ENCODE measurements around the gene RND3.

RND3 gene

GRCh38 chr2:150476809-150477302 is 10.6 kb downstream of the RND3 start:
- H3K4me1 ChIP-seq (ENCODE audit: control insufficient read depth, insufficient read depth, low read length, poor library complexity, severe bottlenecking), result no peaks in the 10 kb centered on the region
- no peak for DNase-seq
- H3K27me3 ChIP-seq (replicated peaks; ENCODE audit: control insufficient read depth, insufficient read depth, low read length, poor library complexity, severe bottlenecking), result no peaks in the 10 kb centered on the region
- no peak overlapping the region for H3K4me3 ChIP-seq (ENCODE audit: insufficient read depth, low read depth, low read length, poor library complexity, severe bottlenecking)
- H3K36me3 ChIP-seq (ENCODE audit: control insufficient read depth, insufficient read depth, low read length), result no peaks in the 10 kb centered on the region
- H3K27ac ChIP-seq (ENCODE audit: insufficient read depth, low read length, poor library complexity, severe bottlenecking), result no peak overlapping the region
- no peaks in the 10 kb centered on the region for H3K9me3 ChIP-seq (ENCODE audit: control insufficient read depth, low read length)

GRCh38 chr2:150476286-150476685 is 11.2 kb downstream of the RND3 start:
- Histone ChIP-seq H3K4me1 (ENCODE audit: control insufficient read depth, insufficient read depth, low read length, poor library complexity, severe bottlenecking) (no peaks in the 10 kb centered on the region), H3K27ac (ENCODE audit: insufficient read depth, low read length, poor library complexity, severe bottlenecking) (no peak overlapping the region), H3K4me3 (ENCODE audit: insufficient read depth, low read depth, low read length, poor library complexity, severe bottlenecking) (no peak overlapping the region), H3K27me3 (replicated peaks; ENCODE audit: control insufficient read depth, insufficient read depth, low read length, poor library complexity, severe bottlenecking) (no peaks in the 10 kb centered on the region), H3K36me3 (ENCODE audit: control insufficient read depth, insufficient read depth, low read length) (no peaks in the 10 kb centered on the region), H3K9me3 (ENCODE audit: control insufficient read depth, low read length) (no peaks in the 10 kb centered on the region)
- DNase-seq, result no peak

GRCh38 chr2:150475479-150476250 is 11.8 kb downstream of the RND3 start:
- no peaks in the 10 kb centered on the region for H3K27me3 ChIP-seq (replicated peaks; ENCODE audit: control insufficient read depth, insufficient read depth, low read length, poor library complexity, severe bottlenecking)
- no peaks in the 10 kb centered on the region for H3K9me3 ChIP-seq (ENCODE audit: control insufficient read depth, low read length)
- H3K4me3 ChIP-seq (ENCODE audit: insufficient read depth, low read depth, low read length, poor library complexity, severe bottlenecking), result no peak overlapping the region
- H3K27ac ChIP-seq (ENCODE audit: insufficient read depth, low read length, poor library complexity, severe bottlenecking), result no peak overlapping the region
- H3K4me1 ChIP-seq (ENCODE audit: control insufficient read depth, insufficient read depth, low read length, poor library complexity, severe bottlenecking), result no peaks in the 10 kb centered on the region
- DNase-seq, result no peak
- H3K36me3 ChIP-seq (ENCODE audit: control insufficient read depth, insufficient read depth, low read length), result no peaks in the 10 kb centered on the region

GRCh38 chr2:150474326-150475074 is 13.0 kb downstream of the RND3 start:
- no peaks in the 10 kb centered on the region for H3K36me3 ChIP-seq (ENCODE audit: control insufficient read depth, insufficient read depth, low read length)
- H3K27ac ChIP-seq (ENCODE audit: insufficient read depth, low read length, poor library complexity, severe bottlenecking), result no peak overlapping the region
- no peak overlapping the region for H3K4me3 ChIP-seq (ENCODE audit: insufficient read depth, low read depth, low read length, poor library complexity, severe bottlenecking)

GRCh38 chr2:150473767-150474166 is 13.7 kb downstream of the RND3 start:
- H3K36me3 ChIP-seq (ENCODE audit: control insufficient read depth, insufficient read depth, low read length), result no peaks in the 10 kb centered on the region
- H3K4me3 ChIP-seq (ENCODE audit: insufficient read depth, low read depth, low read length, poor library complexity, severe bottlenecking), result no peak overlapping the region
- H3K9me3 ChIP-seq (ENCODE audit: control insufficient read depth, low read length), result no peaks in the 10 kb centered on the region
- DNase-seq, result no peak
- H3K27me3 ChIP-seq (replicated peaks; ENCODE audit: control insufficient read depth, insufficient read depth, low read length, poor library complexity, severe bottlenecking), result no peaks in the 10 kb centered on the region
- no peaks in the 10 kb centered on the region for H3K4me1 ChIP-seq (ENCODE audit: control insufficient read depth, insufficient read depth, low read length, poor library complexity, severe bottlenecking)
- no peak overlapping the region for H3K27ac ChIP-seq (ENCODE audit: insufficient read depth, low read length, poor library complexity, severe bottlenecking)

More at GRCh38 chr2:150474326-150475074, 13.0 kb downstream of the RND3 start:
- H3K27me3 ChIP-seq (replicated peaks; ENCODE audit: control insufficient read depth, insufficient read depth, low read length, poor library complexity, severe bottlenecking), result no peaks in the 10 kb centered on the region
- no peaks in the 10 kb centered on the region for H3K9me3 ChIP-seq (ENCODE audit: control insufficient read depth, low read length)
- no peaks in the 10 kb centered on the region for H3K4me1 ChIP-seq (ENCODE audit: control insufficient read depth, insufficient read depth, low read length, poor library complexity, severe bottlenecking)
- no peak for DNase-seq

- H3K4me1 ChIP-seq (ENCODE audit: control insufficient read depth, insufficient read depth, low read length, poor library complexity, severe bottlenecking), result no peaks in the 10 kb centered on the region
- no peak overlapping the region for H3K4me3 ChIP-seq (ENCODE audit: insufficient read depth, low read depth, low read length, poor library complexity, severe bottlenecking)
- no peak for DNase-seq
- no peak overlapping the region for H3K27ac ChIP-seq (ENCODE audit: insufficient read depth, low read length, poor library complexity, severe bottlenecking)
- H3K27me3 ChIP-seq (replicated peaks; ENCODE audit: control insufficient read depth, insufficient read depth, low read length, poor library complexity, severe bottlenecking), result no peaks in the 10 kb centered on the region
- no peaks in the 10 kb centered on the region for H3K9me3 ChIP-seq (ENCODE audit: control insufficient read depth, low read length)
- no peaks in the 10 kb centered on the region for H3K36me3 ChIP-seq (ENCODE audit: control insufficient read depth, insufficient read depth, low read length)
Observed at GRCh38 chr2:150472511-150472899, 15.0 kb downstream of the RND3 start.

GRCh38 chr2:150471813-150472510 is 15.5 kb downstream of the RND3 start:
- H3K27ac ChIP-seq (ENCODE audit: insufficient read depth, low read length, poor library complexity, severe bottlenecking), result no peak overlapping the region
- no peak for DNase-seq
- H3K27me3 ChIP-seq (replicated peaks; ENCODE audit: control insufficient read depth, insufficient read depth, low read length, poor library complexity, severe bottlenecking), result no peaks in the 10 kb centered on the region
- no peaks in the 10 kb centered on the region for H3K9me3 ChIP-seq (ENCODE audit: control insufficient read depth, low read length)
- no peak overlapping the region for H3K4me3 ChIP-seq (ENCODE audit: insufficient read depth, low read depth, low read length, poor library complexity, severe bottlenecking)
- H3K36me3 ChIP-seq (ENCODE audit: control insufficient read depth, insufficient read depth, low read length), result no peaks in the 10 kb centered on the region
- H3K4me1 ChIP-seq (ENCODE audit: control insufficient read depth, insufficient read depth, low read length, poor library complexity, severe bottlenecking), result no peaks in the 10 kb centered on the region

GRCh38 chr2:150470435-150470834 is 17.0 kb downstream of the RND3 start:
- no peaks in the 10 kb centered on the region for H3K4me1 ChIP-seq (ENCODE audit: control insufficient read depth, insufficient read depth, low read length, poor library complexity, severe bottlenecking)
- no peaks in the 10 kb centered on the region for H3K27me3 ChIP-seq (replicated peaks; ENCODE audit: control insufficient read depth, insufficient read depth, low read length, poor library complexity, severe bottlenecking)
- no peak for DNase-seq
- no peaks in the 10 kb centered on the region for H3K36me3 ChIP-seq (ENCODE audit: control insufficient read depth, insufficient read depth, low read length)
- H3K4me3 ChIP-seq (ENCODE audit: insufficient read depth, low read depth, low read length, poor library complexity, severe bottlenecking), result no peak overlapping the region
- H3K9me3 ChIP-seq (ENCODE audit: control insufficient read depth, low read length), result no peaks in the 10 kb centered on the region
- H3K27ac ChIP-seq (ENCODE audit: insufficient read depth, low read length, poor library complexity, severe bottlenecking), result no peak overlapping the region

GRCh38 chr2:150469706-150470274 is 17.7 kb downstream of the RND3 start:
- Histone ChIP-seq H3K4me1 (ENCODE audit: control insufficient read depth, insufficient read depth, low read length, poor library complexity, severe bottlenecking) (no peaks in the 10 kb centered on the region), H3K27ac (ENCODE audit: insufficient read depth, low read length, poor library complexity, severe bottlenecking) (no peak overlapping the region), H3K9me3 (ENCODE audit: control insufficient read depth, low read length) (no peaks in the 10 kb centered on the region), H3K27me3 (replicated peaks; ENCODE audit: control insufficient read depth, insufficient read depth, low read length, poor library complexity, severe bottlenecking) (no peaks in the 10 kb centered on the region), H3K4me3 (ENCODE audit: insufficient read depth, low read depth, low read length, poor library complexity, severe bottlenecking) (no peak overlapping the region), H3K36me3 (ENCODE audit: control insufficient read depth, insufficient read depth, low read length) (no peaks in the 10 kb centered on the region)
- DNase-seq, result no peak
